Testis (tissue), 2 donors: ENCODE results near the gene RNASEH2A.

Experiments
- POLR2A ChIP-seq: fragments of 450-650 bp; IDR thresholded peaks from one replicate; pipeline ENCODE4 v1.6.1; 2017; ENCODE audit warnings: antibody characterized with exemption, mild to moderate bottlenecking, moderate library complexity
- TF ChIP-seq, protein P1 (sequence below), 3 experiments: fragments of 450-650 bp in 2 of 3; fragments of 200-600 bp in 1 of 3; sonication (generic) in 1 of 3; IDR thresholded peaks; one replicate each; pipeline ENCODE4 v1.5.1; 2016 to 2019; ENCODE audit warnings: antibody characterized with exemption in 3 of 3, mild to moderate bottlenecking in 2 of 3, moderate library complexity in 1 of 3

DNA sequence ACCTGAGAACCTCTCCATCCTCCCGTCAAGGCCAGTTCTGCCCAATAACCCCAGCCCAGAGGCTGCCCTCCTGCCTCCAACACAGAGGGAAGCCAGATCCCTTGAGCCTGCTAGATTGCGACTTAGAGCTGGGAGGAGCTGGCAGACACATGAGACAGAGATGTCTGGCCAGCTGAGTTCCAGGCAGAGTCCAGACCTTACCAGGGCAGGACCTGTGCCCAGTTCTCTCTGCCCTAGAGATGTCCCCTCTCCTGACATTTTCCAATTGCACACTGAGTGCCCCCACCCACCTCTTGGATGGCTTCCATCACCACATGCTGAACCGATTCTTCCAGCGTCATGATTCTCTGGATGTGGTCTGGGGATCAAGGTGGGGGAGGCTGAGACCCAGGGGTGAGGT lies 34.1 kb upstream of the RNASEH2A start:
- TF ChIP-seq, protein P1, sequence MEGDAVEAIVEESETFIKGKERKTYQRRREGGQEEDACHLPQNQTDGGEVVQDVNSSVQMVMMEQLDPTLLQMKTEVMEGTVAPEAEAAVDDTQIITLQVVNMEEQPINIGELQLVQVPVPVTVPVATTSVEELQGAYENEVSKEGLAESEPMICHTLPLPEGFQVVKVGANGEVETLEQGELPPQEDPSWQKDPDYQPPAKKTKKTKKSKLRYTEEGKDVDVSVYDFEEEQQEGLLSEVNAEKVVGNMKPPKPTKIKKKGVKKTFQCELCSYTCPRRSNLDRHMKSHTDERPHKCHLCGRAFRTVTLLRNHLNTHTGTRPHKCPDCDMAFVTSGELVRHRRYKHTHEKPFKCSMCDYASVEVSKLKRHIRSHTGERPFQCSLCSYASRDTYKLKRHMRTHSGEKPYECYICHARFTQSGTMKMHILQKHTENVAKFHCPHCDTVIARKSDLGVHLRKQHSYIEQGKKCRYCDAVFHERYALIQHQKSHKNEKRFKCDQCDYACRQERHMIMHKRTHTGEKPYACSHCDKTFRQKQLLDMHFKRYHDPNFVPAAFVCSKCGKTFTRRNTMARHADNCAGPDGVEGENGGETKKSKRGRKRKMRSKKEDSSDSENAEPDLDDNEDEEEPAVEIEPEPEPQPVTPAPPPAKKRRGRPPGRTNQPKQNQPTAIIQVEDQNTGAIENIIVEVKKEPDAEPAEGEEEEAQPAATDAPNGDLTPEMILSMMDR (IDR thresholded peaks at IDR 0.05), result no peak
- TF ChIP-seq POLR2A, result no peak
